NCI-H524 treated with DMSO at 0.1 percent for 48 hours (cell line): ENCODE results near the gene PREPL.
"Not testable (repeated sequence)": the region's sequence is repeated elsewhere in the genome, so short reads cannot be mapped to it uniquely, and the experiment has no call there.

Experiments
- DNase-seq: peaks from one replicate; lab custom pipeline; 2025; lab: John Stamatoyannopoulos, UW

The PREPL gene

DNA sequence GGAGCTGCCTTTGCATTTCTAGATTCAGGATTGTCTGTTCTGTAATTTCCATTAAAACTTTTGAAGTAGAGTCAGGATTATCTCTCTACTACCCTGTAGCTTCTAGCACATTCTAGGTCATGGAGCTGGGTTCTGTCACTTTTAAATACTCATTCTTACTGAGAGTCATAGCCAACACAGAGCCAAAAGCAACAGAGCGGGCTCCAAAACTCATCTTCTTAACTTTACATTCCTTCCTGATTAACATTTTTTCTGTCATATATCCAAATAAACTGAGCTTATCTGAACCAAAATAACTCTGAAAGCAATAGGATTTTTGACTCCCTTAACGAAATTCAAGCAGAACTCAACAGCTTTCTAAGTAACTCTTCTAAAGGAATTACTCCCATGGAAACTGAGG, 12.9 kb downstream of the PREPL start:
- no peak for DNase-seq

DNA sequence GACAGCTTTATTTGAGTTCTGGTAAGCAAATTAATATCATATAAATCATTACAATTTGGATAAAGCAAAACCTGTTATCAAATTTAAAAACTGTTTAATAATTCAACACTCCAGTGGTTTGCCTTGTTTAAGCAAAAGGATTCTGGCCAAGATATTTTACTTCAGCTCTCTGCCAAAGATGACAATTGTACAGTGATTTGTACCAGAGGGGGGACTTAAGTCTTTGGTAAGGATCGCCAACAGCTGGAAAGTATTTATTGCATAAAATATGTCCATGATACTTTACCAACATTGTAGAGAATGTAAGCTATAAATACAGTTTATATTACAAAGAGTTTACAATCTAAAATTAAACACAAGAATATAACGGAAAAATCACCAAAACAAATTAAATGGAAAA, 13.8 kb downstream of the PREPL start:
- no peak for DNase-seq

DNA sequence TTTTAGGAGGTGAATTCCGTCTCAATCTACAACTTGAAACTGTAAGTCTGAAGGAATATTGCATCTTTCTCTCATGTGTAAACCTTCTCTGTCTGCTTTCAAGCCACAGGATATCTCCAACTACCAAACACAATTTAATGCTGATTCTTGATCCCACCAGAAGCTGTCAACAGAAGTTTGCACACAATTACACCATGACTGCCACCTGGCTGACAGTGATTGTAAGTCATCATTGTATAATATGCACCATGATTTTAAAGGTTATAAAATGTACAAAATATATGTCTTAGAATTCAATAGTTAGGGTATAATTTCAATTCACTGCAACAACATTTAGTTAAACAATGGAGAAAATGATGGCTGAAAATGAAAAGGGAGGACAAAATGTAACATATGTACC, 18.4 kb downstream of the PREPL start:
- no peak for DNase-seq

DNA sequence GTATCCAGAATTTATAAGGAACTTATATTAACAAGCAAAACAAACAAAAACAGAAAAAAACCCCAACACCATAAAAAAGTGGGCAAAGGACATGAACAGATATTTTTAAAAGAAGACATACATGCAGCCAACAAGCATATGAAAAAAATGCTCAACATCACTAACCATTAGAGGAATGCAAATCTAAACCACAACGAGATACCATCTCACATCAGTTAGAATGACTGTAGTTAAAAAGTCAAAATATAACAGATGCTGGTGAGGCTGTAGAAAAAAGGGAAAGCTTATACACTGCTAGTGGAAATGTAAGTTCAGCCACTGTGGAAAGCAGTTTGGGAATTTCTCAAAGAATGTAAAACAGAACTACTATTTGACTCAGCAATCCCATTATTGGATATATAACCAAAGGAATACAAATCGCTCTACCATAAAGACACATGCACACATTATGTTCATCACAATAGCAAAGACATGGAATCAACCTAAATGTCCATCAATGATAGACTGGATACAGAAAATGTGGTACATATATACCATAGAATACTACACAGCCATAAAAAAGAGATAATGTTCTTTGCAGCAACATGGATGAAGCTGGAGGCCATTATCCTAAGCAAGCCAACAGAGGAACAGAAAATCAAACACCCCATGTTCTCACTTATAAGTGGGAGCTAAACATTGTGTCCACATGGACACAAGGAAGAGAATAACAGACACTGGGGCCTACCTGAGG, 25.3 kb downstream of the PREPL start:
- no peak for DNase-seq

DNA sequence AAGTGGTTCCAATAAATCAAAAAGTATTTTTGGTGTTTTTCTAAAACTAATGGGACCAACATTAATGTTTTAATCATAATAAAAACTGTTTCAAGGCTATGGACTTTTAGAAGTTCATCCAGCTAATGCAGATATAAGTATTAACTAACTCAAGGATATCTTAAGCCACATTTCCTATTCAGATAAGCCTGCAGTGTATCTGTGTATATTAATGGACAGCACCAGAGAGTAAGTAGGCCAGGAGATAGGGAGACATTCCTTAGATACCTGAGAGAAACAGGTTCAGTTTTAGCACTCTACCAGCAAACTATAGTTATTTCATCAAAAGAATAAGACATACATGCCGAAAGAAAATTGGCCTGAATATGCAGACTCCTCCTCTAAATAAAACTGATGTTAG, 27.3 kb downstream of the PREPL start:
- no peak for DNase-seq

DNA sequence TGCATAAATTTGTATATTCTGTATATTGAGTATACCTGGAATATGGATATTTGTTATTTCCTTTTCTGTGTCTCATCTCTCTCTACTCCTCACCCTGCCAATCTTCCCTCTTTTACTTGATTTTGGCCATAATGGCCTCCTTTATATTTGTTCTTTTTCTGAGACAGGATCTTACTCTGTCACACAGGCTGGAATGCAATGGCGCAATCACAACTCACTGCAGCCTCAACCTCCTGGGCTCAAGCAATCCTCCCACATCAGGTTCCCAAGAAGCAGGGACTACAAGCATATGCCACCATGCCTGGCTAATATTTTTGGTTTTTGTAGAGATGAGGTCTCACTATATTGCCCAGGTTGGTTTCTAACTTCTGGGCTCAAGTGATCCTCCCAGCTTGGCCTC, 30.5 kb downstream of the PREPL start:
- DNase-seq, result no peak

DNA sequence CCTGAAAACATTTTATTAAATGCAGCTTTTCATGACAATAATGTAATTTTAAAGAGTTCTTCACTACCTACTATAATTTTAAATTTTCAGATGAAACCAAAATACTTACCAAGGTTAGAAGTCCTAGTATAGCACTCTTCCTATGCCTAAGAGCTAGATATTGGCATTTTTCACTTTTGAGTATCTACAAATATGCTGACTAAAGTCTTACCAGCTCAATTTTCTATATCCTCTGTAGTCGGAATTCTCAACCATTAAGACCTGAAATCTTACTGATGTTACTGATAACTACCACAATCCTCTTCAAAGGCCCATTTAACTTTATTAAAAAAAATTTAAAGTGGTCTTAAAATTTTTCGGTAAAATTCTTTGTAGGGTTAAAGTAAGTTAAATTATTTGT, 32.0 kb downstream of the PREPL start:
- no peak for DNase-seq

DNA sequence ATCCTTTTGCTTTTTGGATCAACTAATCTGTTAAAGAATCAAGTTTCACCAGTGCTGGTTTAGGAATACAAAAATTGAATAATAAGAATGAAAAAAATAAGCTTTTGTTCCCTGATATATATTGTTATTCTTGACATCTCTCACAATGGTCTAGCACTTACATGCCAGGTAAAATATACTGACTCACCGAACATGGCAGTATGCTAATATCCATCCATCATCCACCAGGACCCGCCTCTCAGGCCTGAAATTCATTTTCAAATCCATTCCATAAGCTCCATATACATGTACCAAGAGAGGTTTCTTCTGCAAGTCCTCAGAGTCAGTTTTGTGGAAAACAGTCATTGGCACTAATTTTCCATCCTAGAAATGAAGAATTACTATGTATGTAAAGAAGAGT, 32.5 kb downstream of the PREPL start:
- no peak for DNase-seq

DNA sequence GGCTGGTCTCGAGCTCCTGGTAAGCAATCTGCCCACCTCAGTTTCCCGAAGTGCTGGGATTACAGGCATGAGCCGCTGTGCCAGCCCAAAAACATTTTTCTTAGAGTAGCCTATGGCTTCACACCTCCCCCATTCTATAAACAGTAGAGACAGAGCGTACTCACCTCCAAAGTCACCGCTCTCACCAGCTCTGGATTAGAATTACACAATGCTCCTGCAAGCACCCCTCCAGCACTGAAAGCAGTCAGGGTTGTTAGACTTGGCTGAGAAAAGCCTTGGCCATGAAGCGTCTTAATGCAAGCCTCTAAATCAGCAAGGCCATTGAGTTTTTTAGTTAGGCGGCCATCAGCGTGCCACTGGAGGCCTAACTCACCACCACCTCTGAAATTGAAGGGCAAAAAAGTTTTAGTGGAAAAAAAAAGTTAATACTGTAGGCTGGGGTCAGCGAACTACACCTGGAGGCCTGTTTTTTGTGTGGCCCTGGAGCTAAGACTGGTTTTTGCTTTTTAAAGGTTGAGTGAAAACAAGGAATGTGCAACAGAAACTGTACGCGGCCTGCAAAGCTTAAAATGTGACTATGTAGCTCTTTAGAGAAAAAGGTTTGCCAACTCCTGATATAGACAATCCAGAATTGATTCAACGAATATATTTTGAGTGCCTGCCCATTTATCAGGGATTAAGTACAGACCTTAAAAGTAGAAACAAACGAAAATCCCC, 34.6 kb downstream of the PREPL start:
- DNase-seq, result no peak

DNA sequence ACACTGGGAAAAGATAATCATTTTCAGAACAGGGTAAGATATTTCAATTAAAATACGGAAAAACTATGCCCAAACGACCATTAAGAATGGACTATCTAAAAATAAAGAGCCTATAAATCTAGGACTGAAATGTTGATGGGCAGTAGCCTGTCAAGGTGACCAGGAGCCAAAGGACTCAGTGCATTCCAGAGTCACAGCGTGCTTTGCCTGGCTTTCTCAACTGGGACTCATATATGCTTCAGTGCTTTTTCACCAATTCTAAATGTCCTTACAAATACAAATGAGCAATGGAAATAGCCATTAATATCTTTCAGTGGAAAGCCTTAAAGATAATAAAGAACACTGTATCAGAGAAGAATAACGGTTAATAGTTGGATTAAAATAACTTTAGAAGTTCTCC, 35.4 kb downstream of the PREPL start:
- no peak for DNase-seq

DNA sequence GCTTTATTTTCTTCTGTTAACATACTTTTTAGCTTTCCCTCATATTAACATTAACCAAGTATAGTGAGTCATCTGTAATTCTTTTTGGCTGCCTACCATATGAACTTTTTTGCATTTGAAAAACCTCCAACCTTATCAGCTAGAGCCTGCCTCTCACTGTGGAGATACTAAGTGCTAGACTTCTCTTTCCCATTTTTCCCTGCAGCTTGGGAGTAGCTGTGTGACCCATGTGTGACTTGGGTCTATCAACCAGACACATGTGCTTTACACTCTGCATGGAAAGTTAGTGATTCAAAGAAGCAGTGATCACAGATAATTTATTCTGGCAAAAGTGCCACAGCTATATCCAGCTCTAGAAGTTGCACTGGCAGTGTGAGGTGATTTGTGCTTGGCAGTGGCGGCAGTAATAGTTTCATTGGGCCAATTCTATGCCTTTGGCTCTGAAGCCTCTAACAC, 36.3 kb downstream of the PREPL start:
- DNase-seq, result no peak

DNA sequence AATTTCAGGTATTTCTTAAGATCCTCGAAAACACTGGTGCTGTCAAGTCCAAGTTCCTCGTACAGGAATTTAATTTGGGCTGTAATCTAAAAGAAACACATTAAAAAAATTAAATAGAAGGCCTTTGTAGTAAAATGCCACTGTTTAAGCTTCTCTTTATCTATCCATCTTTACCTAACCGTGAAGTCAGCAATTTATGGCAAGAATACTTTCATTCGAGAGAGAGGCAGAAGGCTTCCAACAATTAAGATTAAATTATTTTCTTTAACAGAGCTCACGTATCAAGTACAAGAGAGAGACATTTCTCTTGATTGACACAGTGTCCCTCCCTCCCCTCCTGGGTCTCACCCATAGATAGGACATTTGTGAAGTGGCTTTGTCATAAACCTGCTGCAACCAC, 39.9 kb downstream of the PREPL start:
- DNase-seq, result no peak

DNA sequence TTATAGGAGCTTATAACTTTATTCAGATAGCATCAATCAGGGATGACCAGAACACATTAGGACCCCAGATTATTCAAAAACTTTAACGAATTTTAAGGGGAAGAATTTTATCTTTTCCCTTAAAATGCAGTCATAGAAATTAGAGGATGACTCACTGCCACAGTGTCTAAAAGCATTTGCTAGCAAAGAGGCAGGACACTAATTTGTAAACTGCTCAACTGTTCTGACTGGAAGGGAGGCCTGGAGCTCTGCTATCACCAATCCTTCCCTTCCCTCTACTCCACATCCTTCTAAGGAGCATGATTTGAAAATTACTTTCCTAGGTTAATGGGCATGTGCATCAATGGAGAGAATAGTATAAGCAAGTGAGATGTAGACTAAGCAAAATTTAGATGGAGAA, 40.5 kb downstream of the PREPL start:
- DNase-seq, result no peak

DNA sequence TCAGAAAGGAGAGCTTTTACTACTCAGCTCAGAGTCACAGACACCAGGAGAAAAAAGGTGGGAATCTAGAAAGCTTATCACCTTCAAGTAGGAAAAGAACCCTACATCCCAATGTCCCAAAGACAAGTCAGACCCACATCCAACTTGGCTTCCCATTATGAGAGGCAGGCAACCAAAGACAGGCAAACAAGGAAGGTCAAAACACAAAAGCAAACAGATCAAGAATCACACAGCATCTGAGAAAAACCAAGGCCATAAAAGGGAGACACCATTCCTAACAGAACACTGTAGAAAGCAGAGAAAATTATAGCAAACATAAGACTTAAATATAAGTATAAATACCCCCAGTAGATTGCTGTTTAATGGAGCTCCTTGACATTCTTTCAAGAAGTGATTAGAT, 45.3 kb downstream of the PREPL start:
- no peak for DNase-seq

DNA sequence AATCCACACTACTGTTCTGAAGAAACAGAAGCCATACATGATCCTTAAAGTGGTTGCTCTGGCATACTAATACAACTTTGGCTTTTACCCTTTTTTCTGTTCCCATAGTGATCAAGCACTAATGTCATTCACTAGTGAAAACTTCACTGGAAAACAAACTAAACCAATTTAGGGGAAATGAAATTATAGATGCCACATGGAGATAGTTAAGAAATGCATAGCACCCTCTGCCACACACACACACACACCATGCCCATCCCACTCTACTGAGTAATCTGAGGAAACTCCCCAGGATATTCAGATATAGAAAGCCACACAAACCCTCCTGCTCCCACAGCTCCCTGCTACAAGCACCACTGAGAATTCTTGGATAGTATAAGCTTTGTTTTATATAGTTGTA, 46.9 kb downstream of the PREPL start:
- DNase-seq, result no peak

DNA sequence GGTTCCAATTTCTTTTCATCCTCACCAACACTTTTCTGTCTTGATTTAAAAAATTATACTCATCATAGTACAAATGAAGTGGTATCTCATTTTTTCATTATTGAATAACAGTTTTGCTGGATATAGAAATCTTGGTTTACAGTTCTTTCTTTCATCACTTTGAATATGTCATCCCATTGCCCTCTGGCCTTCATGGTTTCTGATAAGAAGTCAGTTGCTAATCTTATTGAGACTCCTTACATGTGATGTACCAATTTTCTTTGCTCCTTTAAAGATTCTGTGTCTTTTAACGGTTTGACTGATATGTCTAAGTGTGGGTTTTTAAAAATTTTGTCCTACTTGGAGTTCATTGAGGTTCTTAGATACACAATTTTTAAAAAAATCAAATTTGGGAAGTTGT, 51.0 kb downstream of the PREPL start:
- no peak for DNase-seq

DNA sequence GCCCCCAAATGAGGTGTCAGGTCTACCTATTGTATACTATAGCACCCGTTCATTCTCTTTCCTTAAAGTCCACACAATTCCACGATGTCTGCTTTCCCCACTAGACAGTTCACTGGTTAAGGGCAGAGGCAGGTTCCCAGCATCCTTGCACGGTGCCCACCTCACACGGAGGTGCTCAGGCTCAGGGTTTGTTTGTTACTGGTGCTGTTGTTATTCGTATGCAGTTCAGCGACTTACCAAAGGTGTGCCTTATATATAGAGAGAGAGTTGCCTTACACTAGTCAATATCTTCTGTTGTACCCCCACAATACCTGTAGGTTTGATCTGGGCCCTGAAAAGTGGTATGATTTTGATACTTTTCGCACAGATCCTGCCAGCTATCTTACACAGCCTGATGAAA, 55.4 kb downstream of the PREPL start:
- no peak for DNase-seq

DNA sequence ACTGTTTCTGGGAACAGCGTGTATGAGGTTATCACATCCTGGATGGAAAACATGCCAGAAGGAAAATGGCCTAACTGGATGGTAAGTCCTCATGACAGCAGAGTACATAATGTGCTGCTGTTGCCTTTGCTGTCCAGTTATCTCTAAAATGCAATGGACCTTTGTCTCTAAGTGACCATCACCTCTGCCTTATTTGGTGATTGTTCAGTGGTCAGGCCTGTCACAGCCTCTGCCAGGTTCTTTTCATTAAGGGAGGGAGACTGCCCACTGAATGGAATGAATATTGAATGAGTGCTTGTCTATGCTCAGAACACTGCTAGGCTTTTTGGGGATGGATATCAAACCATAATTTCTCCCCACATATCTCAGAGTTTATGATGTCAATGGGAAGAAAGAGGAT, 57.0 kb downstream of the PREPL start:
- DNase-seq, result no peak

DNA sequence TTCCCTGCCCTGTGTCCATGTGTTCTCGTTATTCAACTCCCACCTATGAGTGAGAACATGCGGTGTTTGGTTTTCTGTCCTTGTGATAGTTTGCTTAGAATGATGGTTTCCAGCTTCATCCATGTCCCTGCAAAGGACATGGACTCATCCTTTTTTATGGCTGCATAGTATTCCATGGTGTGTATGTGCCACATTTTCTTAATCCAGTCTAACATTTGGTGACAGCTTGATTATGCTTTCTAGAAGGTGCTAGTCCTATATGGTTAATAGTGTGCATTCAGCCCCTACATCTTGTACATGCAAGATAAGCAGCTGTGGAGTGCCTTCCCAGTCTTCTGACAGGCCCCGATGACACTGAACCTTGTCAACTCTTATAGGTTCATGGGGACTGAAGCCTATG, 57.5 kb downstream of the PREPL start:
- DNase-seq, result not testable (repeated sequence)

DNA sequence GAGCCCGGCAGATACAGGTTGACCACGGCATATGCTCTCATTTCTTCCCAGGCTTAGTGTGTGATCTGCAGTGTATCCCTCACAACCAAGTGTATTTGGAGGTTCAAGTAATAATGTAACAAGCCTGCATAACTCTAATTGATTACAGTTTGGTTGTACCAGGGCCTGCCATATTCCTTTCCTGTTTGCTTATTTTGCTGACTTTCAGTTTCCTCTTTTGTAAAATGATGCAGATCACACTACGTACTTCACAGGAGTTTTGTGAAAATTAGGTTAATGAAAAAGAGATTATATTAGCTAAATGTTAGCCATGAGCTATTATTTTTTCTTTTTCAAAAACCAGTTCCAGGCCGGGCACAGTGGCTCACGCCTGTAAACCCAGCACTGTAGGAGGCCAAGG, 60.2 kb downstream of the PREPL start:
- DNase-seq, result no peak

DNA sequence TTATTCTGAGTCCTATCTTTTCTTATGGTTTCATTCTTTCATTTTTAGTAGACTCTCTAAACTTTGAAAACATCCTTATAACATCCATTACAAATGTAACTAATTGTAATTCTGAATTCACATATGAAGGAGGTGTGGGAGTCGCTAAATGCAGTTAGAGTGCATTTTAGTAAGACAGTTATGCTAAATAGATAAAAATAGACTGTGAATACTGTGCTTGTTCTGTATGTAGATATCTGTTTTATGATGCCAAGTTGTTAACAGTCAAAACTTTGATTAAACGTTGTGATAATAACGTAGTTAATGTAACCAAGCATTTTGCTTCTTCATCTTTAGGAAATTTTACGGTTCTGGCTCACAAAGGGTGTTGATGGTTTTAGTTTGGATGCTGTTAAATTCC, 61.7 kb downstream of the PREPL start:
- DNase-seq, result no peak

DNA sequence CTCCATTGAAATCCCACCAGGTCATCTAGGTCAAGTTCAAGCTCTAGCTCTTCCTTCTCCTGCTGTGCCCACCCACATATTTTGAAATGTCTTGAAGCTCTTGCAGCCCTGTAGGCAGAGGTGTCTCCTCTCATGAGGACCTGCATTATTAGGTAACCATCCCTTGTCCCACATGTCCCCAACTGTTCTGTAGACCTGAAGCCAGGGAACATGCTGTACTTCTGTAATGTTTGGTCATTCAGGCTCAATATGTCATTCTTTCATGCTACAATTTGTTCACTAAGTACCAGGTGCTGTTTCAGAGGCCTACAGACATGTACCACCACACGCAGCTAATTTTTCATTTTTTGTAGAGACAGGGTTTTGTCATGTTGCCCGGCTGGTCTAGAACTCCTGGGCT, 63.9 kb downstream of the PREPL start:
- DNase-seq, result no peak

DNA sequence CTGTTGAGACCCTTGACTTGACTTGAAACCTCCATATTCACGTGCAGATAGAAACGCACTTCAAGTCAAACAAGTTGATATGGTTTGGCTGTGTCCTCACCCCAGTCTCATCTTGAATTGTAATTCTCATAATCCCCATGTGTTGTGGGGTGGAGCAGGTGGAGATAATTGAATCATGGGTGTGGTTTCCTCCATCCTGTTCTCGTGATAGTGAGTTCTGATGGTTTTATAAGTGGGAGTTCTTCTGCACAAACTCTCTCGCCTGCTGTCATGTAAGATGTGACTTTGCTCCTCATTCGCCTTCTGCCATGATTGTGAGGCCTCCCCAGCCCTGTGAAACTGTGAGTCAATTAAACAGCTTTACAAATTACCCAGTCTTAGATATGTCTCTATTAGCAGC, 64.6 kb downstream of the PREPL start:
- DNase-seq, result no peak
